Colon (tissue), 2 donors: Measurements from ENCODE around the gene PEAK1.
"Not testable (repeated sequence)": the region's sequence is repeated elsewhere in the genome, so short reads cannot be mapped to it uniquely, and the experiment has no call there.

Experiments
- FAIRE-seq: peaks from 2 replicates; lab custom pipeline; 2012; peaks lifted over from hg19 to GRCh38; lab: Jason Lieb, UNC
- donor health status: control.
- donor health status: control.

Gene PEAK1

DNA sequence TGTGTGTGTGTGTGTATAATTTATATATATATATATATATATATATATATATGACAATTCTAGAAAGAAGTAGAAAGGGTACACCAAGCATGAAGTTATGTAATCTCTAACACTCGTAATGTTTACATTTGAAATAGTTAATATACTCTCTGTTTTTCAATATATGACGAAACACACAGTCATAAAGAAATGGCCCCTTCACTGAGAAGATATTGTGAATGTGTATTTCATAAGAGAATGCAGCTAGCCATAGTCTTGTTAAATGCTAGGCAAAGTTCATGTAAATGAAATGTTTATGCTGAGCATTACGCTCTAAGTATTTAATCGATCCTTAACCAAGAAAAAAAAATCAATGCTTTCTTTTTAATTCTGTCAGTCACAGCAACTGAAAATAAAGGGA is 194.3 kb downstream of the PEAK1 start:
- no peak for FAIRE-seq

GRCh38 chr15:77225088-77225487 is 194.8 kb downstream of the PEAK1 start:
- FAIRE-seq = no peak

DNA sequence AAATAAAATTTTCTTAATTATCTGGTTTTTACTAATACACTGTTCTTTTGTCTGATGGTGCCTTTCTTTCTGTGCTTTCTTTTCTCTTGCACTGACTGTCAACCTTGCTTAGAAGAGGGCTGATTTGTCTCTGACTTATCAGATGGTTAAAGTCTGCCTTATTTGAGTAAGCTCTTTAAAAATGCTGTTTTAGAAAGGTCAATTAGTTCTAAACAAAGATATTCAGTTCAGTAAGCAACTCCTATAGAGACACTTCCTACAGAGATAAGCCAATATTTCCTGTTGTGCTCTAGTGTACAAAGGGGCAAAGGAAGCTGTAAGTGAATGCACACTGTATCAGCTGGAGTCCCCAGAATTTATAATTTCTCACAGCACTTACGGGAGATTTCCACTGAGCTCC is 195.6 kb downstream of the PEAK1 start:
- FAIRE-seq = no peak

DNA sequence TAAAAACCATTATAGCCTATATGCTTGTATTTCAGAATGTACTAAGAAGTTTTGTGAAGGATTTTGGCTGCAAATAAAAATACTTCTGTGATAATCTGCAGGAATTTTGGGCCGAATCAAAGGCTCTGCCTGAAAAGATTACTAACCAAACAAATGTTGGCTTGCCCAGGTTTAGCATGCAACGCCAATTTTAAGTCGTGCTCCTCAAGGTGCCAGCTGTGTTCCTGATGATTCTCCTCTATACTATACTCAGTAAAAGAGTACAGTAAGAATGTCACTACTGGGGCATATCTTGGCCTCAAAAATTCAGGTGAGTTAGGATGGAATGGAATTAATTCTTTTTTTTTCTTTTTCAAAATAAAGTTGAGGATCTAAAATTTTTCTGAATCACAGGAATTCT is 198.2 kb downstream of the PEAK1 start:
- no peak for FAIRE-seq

GRCh38 chr15:77221174-77221573 is 198.7 kb downstream of the PEAK1 start:
- no peak for FAIRE-seq

GRCh38 chr15:77219841-77220240 is 200.1 kb downstream of the PEAK1 start:
- no peak for FAIRE-seq

GRCh38 chr15:77209221-77209620 is 210.7 kb downstream of the PEAK1 start:
- no peak for FAIRE-seq

DNA sequence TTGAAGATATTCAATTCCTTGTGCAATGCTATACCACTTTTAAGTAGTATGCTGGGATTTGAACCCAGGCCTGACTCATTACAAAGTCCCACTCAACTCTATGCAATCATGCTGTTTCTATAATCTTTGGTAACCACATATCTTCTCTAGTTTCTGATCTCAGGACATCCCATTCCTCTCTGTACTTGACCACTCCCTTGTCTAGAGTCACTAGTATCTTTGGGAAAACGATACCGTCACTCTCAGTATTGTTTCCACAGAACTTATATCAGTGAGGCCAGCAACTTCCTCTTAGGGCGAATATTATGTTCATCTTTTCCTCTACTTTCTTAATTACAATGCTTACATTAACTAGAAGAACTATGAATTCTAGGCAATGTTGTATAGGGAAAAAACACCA is 211.7 kb downstream of the PEAK1 start:
- no peak for FAIRE-seq

GRCh38 chr15:77201665-77202064 is 218.2 kb downstream of the PEAK1 start:
- FAIRE-seq = no peak

- no peak for FAIRE-seq
Observed at GRCh38 chr15:77196381-77196780, 223.5 kb downstream of the PEAK1 start.

DNA sequence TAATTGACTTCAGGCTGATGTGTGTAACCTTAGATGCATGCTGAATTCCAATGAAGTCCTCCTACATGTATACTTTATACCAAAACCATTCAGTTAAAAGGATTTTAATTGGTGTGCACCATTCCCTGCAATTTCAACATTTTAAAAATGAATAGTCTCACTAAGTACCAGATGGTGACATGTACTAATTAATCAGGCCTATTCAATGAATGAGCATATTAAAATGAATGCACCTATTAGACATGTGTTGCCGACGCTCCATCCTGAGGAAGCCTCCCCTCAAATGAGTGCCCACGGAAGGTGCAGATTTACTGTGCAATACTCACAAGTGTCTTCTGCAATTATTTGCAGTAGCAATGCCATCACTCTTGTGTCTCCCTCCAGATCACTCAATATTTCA is 224.3 kb downstream of the PEAK1 start:
- FAIRE-seq = no peak

GRCh38 chr15:77192451-77192850 is 227.5 kb downstream of the PEAK1 start:
- no peak for FAIRE-seq

DNA sequence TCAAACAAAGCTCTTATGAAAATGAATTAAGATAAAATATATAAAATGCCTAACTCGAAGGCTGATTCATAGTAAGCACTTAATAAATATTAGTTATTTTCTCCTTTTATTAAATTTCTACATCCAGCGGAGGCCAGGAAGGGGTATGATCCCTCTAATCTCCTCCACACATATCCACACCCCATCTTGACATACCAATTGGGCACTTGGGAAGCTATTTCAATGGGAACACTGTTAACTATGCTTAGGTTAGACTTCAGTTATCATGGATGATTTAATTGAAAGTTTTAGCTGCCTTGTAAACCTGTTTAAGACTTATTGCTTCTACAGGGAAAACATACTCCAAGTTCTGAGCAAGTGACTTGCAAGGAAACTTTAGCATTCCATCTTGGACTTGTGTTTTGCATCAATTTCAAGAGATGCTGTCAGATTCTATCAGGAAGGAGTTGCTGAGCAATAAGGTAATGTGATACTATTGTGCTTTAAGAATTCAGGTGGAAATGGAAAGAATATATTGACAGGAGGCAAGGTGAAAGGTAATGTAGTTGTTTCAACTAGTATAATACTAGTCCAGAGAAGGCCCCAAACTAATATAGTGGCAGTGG is 228.6 kb downstream of the PEAK1 start:
- FAIRE-seq = no peak

DNA sequence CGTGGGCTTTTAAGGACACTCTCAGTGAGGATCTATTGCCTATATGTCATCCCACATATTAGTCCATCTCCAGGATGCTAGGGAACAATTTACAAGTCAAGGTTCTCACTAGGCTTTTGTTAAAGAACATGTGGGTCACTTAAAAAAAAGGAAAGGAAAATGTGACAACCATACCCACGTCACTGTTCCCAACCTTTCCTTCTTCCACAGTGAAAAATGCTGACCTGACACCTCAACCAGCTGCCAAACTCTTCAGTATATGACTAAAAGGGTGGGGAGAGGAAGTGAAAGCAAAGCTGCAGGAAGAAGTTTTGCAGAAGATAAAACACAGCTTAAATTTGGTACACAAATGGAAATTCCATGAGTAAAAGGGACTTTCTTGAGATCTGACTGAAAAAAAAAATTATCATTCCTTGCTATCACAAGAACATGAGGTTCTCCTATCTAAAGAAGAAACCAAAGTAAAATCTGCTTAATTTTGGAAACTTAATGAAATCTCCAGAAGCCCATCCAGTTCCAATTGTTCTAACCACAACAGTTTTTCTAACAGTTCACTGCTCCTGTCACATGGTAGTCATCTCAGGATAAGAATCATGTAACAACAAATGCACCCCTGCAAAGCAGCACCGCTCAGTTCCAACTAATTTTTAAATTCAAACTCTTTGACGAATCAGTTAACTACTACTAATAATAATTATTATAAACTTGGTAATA is 232.0 kb downstream of the PEAK1 start:
- no peak for FAIRE-seq

GRCh38 chr15:77186594-77187011 is 233.3 kb downstream of the PEAK1 start:
- FAIRE-seq = no peak

DNA sequence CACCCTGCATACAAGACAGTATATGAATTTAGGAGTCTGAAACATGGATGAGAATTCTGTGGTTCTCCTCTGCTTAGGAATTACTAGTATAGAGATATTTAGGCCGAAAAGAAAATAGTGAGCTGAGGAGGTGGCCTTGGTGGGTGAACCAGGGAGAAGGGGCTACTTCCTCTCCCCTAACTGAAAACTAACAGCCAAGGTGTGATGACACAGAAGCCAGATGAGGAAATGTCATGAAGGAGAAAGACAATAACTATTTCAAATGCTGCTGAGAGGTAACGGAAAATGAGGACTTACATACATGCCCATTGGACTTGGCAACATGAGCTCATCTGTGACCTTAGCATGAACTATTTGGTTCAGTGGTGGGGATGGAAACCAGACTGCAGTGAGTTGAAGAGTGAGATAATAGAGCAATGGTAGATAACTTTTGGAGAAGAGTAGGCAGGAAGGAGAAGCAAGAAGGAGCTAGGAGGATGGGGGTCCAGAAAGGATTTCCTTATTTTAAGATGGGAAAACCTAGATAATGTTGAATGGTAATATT is 234.6 kb downstream of the PEAK1 start:
- FAIRE-seq = no peak

GRCh38 chr15:77184352-77184751 is 235.6 kb downstream of the PEAK1 start:
- FAIRE-seq = not testable (repeated sequence)

DNA sequence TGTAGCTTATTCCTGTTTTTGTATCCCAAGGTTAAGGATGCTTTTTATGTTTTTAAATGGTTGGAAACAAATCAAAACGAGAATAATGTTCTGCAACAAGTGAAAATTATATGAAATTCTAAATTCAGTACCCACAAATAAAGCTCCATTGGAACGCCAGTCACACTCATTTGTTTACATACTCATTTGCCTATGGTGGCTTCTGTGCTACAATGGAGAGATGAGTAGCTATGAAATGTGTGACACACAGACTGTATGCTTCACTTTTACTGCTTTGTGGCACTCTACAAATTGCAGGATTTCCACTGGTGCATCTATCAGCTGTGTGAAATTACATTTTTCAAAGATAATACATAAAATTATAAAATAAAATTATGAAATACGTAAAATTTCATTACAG is 236.8 kb downstream of the PEAK1 start:
- no peak for FAIRE-seq

DNA sequence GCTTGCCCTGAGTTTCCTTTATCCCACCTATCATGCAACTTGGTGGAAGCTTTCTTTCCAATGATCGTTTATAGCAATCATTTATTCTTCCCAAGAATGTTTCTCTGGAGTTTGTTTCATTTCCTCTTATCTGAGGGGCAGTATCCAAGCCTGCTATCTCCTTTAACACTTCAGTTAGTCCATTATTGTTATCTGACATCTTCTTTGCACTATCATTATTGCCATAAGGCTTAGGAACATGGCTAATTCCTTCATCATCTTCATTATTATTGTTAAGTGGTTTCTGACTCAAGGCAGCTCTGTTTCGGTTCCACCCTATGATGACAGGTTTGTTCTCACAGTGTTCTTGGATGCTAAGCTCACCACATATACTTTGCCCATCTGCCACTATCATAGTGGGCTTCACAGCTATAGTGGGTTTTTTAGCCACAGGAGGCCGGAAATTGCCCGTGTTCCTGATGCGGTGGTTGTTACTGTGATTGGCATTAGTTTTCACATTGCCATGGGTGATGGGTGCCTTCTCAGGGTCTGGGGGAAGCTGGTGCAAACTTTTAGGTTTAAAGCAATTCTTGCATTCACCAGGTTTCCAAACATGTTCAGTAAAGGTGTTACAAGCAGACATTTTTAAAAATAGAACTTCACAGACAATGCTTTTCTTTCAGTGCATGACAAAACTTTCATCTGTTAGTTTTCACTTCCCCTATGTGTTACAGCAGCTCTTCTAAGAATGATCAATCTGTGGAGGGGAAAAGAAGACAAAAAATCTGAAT is 238.4 kb downstream of the PEAK1 start:
- FAIRE-seq = no peak

GRCh38 chr15:77180757-77181156 is 239.1 kb downstream of the PEAK1 start:
- FAIRE-seq = no peak

DNA sequence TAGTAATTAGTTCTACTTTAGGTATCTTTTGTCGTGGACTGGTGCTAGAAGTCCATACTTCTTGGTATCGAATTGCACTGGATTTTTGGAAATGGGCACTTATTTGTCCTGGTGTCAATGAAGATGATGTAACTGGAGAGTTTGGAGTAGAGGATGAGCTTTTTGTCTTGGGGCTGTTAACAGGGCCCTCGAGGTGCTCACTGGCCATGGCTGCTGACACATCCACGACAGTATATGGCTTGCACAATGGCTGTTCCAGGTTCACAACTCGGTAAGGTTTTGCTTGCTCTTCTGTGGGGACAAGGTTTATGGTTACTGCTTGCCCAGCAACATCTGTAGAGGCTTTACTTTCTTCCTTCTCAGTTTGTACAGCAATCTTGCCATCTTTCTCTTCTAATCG is 239.6 kb downstream of the PEAK1 start:
- no peak for FAIRE-seq

DNA sequence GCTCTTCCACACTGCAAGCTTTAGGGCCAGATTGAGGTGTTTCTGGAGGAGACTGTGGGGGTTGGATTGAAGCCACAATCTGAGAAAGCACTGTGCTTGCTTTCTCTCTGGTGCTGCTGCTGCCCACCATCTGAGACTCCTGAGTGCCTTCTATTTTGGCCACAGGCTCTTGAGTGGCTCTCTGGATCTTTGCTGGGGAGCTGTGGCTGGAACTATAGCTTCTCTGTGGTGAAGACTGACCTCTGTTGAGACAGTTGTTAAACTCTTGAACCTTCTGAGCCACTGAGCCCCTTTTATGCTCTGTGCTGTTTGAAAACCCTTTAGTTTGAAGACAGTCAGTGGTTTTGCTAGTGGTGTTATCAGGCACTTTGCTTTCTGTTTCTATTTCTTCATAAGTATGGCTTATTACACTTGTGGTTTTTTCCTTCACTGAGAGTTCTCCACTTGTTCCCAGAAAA is 240.3 kb downstream of the PEAK1 start:
- FAIRE-seq = no peak

GRCh38 chr15:77178411-77178810 is 241.5 kb downstream of the PEAK1 start:
- FAIRE-seq = no peak
